Measurements from ENCODE around the gene DCLK1. TPM values are rescaled to one million over a fixed set of nuclear protein-coding genes. Genes with fewer than 3 reads are reported as not detected.

The DCLK1 gene
- total RNA-seq, 1 experiment from 2014 or later: 1.4 TPM

- no peak for DNase-seq
- Histone ChIP-seq H3K27me3 (ENCODE audit: insufficient read depth, low read depth) (no peaks in the 10 kb centered on the region), H3K4me1 (replicated peaks; ENCODE audit: insufficient read depth) (peaks cover 28% of the 10 kb centered on the region), H3K27ac (peak overlapping the region; percentile 56), H3K4me2 (peak overlapping the region; percentile 56), H3K79me2 (ENCODE audit: low read depth) (no peaks in the 10 kb centered on the region), H3K9me2 (ENCODE audit: insufficient read depth) (no peaks in the 10 kb centered on the region), H3K36me3 (ENCODE audit: low read depth) (no peaks in the 10 kb centered on the region), H3K4me3 (no peak overlapping the region), H3K9me3 (ENCODE audit: insufficient read depth, low read depth) (0 out of 2 replicates have a peak, but pooled peaks cover 3% of the 10 kb centered on the region), H3F3A (ENCODE audit: insufficient read depth, low read depth) (peaks cover 19% of the 10 kb centered on the region), H2AFZ (no peak overlapping the region), H4K20me1 (ENCODE audit: insufficient read depth) (no peaks in the 10 kb centered on the region)
- no peak for TF ChIP-seq EZH2 (IDR thresholded peaks at IDR 0.05; ENCODE audit: low read depth)
- TF ChIP-seq, protein P1, sequence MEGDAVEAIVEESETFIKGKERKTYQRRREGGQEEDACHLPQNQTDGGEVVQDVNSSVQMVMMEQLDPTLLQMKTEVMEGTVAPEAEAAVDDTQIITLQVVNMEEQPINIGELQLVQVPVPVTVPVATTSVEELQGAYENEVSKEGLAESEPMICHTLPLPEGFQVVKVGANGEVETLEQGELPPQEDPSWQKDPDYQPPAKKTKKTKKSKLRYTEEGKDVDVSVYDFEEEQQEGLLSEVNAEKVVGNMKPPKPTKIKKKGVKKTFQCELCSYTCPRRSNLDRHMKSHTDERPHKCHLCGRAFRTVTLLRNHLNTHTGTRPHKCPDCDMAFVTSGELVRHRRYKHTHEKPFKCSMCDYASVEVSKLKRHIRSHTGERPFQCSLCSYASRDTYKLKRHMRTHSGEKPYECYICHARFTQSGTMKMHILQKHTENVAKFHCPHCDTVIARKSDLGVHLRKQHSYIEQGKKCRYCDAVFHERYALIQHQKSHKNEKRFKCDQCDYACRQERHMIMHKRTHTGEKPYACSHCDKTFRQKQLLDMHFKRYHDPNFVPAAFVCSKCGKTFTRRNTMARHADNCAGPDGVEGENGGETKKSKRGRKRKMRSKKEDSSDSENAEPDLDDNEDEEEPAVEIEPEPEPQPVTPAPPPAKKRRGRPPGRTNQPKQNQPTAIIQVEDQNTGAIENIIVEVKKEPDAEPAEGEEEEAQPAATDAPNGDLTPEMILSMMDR (conservative IDR thresholded peaks at IDR 0.05): no peak
- no TSS peak for BruUV-seq (replicated peaks)
- ChIA-PET POLR2A (ENCODE audit: unreplicated experiment) (no interaction called here), CTCF (no interaction called here)
- intact Hi-C loops (cut with micrococcal nuclease; ENCODE audit: unreplicated experiment): no loop called here
These were observed 238.1 kb downstream of the DCLK1 start for GRCh38 chr13:35892837-35893814.

GRCh38 chr13:35891507-35892441 lies 239.4 kb downstream of the DCLK1 start:
- no TSS peak for BruUV-seq (replicated peaks)
- no peaks in the 10 kb centered on the region for H3K79me2 ChIP-seq (ENCODE audit: low read depth)
- no peaks in the 10 kb centered on the region for H3K9me2 ChIP-seq (ENCODE audit: insufficient read depth)
- no peaks in the 10 kb centered on the region for H3K9me3 ChIP-seq (ENCODE audit: insufficient read depth, low read depth)
- H3K27me3 ChIP-seq (ENCODE audit: insufficient read depth, low read depth): no peaks in the 10 kb centered on the region
- H3K4me1 ChIP-seq (replicated peaks; ENCODE audit: insufficient read depth): peaks cover 28% of the 10 kb centered on the region
- H2AFZ ChIP-seq: no peak overlapping the region
- TF ChIP-seq, protein P1 (conservative IDR thresholded peaks at IDR 0.05): no peak
- no peak for TF ChIP-seq EZH2 (IDR thresholded peaks at IDR 0.05; ENCODE audit: low read depth)
- intact Hi-C loops (cut with micrococcal nuclease; ENCODE audit: unreplicated experiment): no loop called here
- H3K4me2 ChIP-seq: peak overlapping the region; percentile 56
- peak overlapping the region; percentile 56 for H3K27ac ChIP-seq
- CTCF ChIA-PET: no interaction called here
- H3F3A ChIP-seq (ENCODE audit: insufficient read depth, low read depth): peaks cover 19% of the 10 kb centered on the region
- POLR2A ChIA-PET (ENCODE audit: unreplicated experiment): no interaction called here
- H3K36me3 ChIP-seq (ENCODE audit: low read depth): no peaks in the 10 kb centered on the region
- peak; percentile 2 to 87 for DNase-seq
- H3K4me3 ChIP-seq: no peak overlapping the region
- no peaks in the 10 kb centered on the region for H4K20me1 ChIP-seq (ENCODE audit: insufficient read depth)

GRCh38 chr13:35889560-35889959 lies 241.6 kb downstream of the DCLK1 start:
- TF ChIP-seq, protein P1 (conservative IDR thresholded peaks at IDR 0.05): no peak
- no peak for TF ChIP-seq EZH2 (IDR thresholded peaks at IDR 0.05; ENCODE audit: low read depth)
- Histone ChIP-seq H3K9me2 (ENCODE audit: insufficient read depth) (no peaks in the 10 kb centered on the region), H3K79me2 (ENCODE audit: low read depth) (no peaks in the 10 kb centered on the region), H2AFZ (no peak overlapping the region), H3K4me3 (no peak overlapping the region), H3F3A (ENCODE audit: insufficient read depth, low read depth) (peaks cover 19% of the 10 kb centered on the region), H3K4me1 (replicated peaks; ENCODE audit: insufficient read depth) (peaks cover 28% of the 10 kb centered on the region), H4K20me1 (ENCODE audit: insufficient read depth) (no peaks in the 10 kb centered on the region), H3K36me3 (ENCODE audit: low read depth) (no peaks in the 10 kb centered on the region), H3K9me3 (ENCODE audit: insufficient read depth, low read depth) (no peaks in the 10 kb centered on the region), H3K27me3 (ENCODE audit: insufficient read depth, low read depth) (no peaks in the 10 kb centered on the region), H3K4me2 (no peak overlapping the region), H3K27ac (no peak overlapping the region)
- ChIA-PET CTCF (no interaction called here), POLR2A (ENCODE audit: unreplicated experiment) (no interaction called here)
- DNase-seq: no peak
- no TSS peak for BruUV-seq (replicated peaks)
- intact Hi-C loops (cut with micrococcal nuclease; ENCODE audit: unreplicated experiment): no loop called here
